GM10266 (cell line): Measurements from ENCODE around the gene RABEP1.

Source experiments
- DNase-seq: peaks from one replicate; pipeline ENCODE4 v3.0.0; 2012; ENCODE audit errors: extremely low spot score
- CTCF ChIP-seq: IDR thresholded peaks from 2 replicates; pipeline ENCODE4 v1.5.1; 2012; ENCODE audit warnings: mild to moderate bottlenecking, low read depth; ENCODE audit not compliant: control insufficient read depth, insufficient read depth; ENCODE audit errors: missing control alignments

Gene RABEP1

GRCh38 chr17:5304636-5305035 lies 22.6 kb downstream of the RABEP1 start:
- TF ChIP-seq CTCF, result no peak
- no peak for DNase-seq

- TF ChIP-seq CTCF, result no peak
- no peak for DNase-seq
These were observed 27.8 kb downstream of the RABEP1 start for GRCh38 chr17:5309851-5310250.

- no peak for TF ChIP-seq CTCF
- no peak for DNase-seq
These were observed 43.8 kb downstream of the RABEP1 start for GRCh38 chr17:5325851-5326250.

DNA sequence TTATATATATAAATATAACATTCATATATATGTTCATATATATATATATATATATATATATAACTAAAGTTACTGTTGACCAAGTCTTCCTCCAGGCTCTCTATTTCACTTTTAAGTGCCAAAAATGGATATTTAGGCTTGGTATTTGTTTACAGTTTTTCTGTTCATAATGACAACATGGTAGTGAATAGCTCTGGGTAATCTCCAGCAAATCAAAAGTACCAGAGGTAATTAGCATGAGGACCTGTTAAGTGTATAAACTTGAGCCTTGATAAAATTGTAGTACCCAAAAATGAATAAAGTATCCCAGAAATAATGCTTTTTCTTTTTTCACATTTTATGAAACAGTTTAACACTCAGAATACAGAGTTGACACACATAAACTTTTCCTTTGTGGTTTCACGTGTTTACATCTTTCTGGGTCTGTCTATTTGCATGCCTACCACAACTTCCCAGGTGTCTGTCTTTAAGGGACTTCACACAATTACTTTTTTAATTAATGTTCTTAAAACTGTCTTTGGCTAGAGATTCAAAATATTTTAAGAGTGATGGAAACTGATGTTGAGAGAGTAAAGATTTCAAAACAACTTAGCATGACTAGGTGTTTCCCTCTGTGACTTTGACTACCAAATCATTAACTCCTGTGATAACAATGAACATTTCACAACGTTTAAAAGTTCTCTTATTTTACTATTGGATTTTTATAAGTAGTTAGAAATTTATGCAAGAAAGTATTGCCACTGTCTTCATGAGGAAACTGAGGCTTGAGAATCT lies 47.9 kb downstream of the RABEP1 start:
- no peak for TF ChIP-seq CTCF
- DNase-seq, result peak; percentile 13

DNA sequence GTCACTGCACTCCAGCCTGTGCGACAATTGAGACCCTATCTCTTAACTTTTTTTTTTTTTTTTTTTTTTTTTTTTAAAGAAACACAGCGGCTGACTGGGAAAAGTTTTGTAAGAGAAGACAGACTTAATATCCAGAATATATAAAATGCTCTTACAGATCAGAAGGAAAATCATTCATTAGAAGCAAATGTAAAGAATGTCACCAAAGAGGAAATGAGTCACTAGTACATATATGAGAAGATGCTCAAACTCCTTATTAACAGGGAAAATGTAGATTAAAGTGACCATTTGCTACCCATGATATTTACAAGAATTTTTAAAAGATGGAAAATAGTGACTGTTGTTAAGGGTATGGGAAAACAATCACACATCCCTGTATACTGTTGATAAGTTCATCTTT lies 48.9 kb downstream of the RABEP1 start:
- DNase-seq, result no peak
- TF ChIP-seq CTCF, result no peak

DNA sequence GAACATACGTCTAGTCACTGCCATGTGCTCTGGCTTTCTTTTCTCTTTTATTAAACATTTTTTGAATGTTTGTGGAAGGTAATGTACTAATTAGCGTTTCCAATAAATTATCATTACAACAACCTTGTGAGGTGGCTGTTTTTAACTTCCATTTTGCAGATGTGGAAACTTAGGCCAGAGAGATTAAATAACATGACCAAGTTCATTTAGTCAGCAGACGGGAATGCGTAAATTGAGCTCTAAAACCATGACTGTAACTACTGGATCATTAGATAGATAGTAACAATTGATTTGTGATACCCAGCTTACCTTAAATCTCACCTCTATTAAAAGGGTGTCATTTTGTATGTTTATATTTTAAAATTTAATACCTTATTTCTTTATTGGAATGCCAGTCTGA lies 49.4 kb downstream of the RABEP1 start:
- no peak for DNase-seq
- TF ChIP-seq CTCF, result no peak

GRCh38 chr17:5344914-5345313 lies 62.8 kb downstream of the RABEP1 start:
- no peak for DNase-seq
- no peak for TF ChIP-seq CTCF
